Stimulated activated CD8-positive, alpha-beta memory T cell treated with anti-CD3 and anti-CD28 coated beads, Interleukin-4, amount 100 ng/mL, for 24 hours (primary cell): ENCODE measurements around the gene GDI1.

ENCODE experiments used
- DNase-seq: peaks from one replicate; pipeline ENCODE4 v3.0.0-alpha.2; 2020; ENCODE audit warnings: low read depth

Gene GDI1

DNA sequence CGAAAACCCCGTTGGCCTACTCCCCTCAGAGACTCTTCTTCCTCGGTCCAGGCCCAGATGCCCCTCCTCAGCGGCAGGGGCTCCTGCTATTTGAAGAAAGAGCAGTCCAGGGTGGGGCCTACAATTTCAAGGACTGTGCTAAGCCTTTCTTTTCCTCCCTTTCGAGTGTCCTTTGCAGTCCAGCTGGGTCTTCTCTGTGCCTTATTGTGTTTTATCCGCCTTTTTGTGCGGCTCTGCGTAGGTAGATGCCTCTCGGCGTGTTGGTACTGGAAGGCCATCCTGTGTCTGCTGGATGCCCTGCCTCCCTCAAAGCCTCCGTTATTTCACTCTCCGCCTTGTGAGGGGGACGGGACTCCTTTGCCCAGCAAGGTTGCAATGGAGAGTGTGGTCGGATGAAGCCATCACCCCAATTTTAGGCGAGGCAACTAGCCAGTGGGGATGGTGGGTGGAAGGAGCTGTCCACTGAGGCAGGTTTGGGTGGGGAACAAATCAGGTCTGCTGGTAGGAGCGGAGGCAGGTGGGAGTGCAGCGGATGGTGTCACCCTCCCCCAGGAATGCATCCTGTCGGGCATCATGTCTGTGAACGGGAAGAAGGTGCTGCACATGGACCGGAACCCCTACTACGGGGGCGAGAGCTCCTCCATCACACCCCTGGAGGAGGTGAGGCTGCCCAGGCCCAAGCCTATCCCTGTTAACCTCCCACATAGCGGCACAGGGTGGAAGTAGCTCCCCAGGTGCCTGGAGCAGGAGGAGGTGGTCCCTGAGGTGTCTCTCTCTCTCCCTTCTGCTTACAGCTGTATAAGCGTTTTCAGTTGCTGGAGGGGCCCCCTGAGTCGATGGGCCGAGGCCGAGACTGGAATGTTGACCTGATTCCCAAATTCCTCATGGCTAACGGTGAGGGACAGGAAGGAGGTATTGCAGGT is 1.3 kb downstream of the GDI1 start:
- no peak for DNase-seq

DNA sequence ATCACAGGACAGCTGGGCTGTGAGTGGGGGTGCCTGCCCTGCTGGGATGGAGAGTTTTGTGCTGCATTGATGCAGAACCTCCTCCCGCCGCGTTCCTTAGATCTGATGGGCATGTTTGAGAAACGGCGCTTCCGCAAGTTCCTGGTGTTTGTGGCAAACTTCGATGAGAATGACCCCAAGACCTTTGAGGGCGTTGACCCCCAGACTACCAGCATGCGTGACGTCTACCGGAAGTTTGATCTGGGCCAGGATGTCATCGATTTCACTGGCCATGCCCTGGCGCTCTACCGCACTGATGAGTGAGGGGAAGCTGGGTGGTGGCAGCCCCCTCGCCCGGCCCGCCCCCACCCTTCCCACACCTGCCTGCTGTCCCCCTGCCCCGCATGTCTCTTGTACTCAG is 2.9 kb downstream of the GDI1 start:
- DNase-seq = no peak

DNA sequence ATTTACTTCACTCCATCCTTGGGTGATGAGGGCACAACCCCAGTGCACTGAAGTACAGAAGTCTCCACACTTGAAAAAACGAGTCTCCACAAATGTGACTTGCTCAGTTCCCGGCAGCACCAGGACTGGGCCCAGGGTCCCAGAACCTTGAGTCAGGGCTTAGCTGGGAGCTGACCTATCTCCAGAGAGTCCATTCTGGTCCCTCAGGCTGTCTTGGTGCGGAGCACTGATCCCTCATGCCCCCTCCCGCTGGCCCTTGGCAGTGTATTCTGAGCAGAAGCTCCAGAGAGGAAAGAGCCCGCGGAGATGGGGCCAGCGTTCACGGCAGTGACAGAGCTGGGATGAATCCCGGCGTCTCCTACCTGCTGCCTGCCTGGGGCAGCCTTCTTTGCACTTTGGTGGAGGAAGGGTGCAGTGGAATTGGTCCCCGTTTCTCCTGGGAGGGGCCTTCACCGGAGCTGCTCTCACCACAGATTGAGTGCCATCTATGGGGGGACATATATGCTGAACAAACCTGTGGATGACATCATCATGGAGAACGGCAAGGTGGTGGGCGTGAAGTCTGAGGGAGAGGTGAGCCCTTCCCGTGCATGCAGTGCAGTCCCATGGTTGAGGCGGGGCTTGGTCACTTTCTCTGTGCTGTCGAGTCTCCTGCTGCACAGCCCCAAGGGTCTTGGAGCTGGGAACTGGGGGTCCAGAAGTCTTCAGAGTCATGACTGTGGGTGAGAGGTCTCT is 3.8 kb downstream of the GDI1 start:
- DNase-seq = no peak

DNA sequence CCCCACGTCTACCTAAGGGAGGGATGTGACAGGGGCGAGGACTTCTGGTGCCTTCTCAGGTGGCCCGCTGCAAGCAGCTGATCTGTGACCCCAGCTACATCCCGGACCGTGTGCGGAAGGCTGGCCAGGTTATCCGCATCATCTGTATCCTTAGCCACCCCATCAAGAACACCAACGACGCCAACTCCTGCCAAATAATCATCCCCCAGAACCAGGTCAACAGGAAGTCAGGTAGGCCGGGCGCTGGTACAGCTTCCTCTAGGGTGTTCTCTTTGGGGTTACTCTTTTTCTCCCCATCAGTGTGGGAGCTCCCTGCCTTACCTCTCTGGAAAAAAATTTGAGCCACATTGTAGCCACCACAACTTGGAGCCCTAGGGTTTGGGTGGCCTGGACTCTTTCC is 4.6 kb downstream of the GDI1 start:
- no peak for DNase-seq

DNA sequence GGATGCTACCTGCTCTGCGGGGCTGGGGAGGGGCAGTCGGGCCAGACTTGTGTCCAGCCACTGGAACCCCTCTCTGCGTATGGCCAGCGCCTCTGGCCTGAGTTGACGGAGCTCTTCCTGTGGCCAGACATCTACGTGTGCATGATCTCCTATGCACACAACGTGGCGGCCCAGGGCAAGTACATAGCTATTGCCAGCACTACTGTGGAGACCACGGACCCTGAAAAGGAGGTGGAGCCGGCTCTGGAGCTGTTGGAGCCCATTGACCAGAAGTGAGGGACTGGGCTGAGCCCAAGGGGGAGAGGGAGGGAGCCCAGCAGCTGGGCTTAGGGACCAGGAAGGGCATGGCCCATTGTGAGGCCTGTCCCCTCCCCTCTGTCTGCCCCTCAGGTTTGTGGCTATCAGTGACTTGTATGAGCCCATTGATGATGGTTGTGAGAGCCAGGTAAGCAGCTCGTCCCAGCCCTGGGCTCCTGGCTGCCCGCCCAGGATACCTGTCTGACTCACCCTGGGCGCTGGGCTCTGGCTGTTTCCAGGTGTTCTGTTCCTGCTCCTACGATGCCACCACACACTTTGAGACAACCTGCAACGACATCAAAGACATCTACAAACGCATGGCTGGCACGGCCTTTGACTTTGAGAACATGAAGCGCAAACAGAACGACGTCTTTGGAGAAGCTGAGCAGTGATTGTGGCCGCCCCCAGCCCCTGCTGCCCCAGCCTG is 5.2 kb downstream of the GDI1 start:
- no peak for DNase-seq

DNA sequence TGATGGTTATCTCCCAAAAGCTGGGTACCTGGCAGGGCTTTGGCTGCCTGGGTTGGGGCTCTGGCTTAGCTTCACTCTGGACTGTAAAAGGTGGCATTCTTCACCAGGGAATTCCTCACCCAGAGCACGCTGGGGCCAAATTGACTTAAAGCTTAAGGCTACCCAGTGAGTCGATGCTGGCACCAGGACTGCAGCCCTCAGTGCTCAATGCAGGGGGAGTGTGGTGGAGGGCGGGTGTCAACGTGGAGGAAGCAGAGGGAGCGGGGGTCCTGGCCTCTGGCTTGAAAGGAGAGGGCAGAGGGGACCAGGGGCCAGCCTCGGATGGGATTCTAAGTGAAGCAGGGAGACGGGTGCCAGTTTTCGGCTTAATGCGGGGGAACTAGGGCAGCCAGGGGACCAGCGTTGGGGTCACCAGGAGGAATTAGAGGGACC is 6.5 kb downstream of the GDI1 start:
- no peak for DNase-seq

DNA sequence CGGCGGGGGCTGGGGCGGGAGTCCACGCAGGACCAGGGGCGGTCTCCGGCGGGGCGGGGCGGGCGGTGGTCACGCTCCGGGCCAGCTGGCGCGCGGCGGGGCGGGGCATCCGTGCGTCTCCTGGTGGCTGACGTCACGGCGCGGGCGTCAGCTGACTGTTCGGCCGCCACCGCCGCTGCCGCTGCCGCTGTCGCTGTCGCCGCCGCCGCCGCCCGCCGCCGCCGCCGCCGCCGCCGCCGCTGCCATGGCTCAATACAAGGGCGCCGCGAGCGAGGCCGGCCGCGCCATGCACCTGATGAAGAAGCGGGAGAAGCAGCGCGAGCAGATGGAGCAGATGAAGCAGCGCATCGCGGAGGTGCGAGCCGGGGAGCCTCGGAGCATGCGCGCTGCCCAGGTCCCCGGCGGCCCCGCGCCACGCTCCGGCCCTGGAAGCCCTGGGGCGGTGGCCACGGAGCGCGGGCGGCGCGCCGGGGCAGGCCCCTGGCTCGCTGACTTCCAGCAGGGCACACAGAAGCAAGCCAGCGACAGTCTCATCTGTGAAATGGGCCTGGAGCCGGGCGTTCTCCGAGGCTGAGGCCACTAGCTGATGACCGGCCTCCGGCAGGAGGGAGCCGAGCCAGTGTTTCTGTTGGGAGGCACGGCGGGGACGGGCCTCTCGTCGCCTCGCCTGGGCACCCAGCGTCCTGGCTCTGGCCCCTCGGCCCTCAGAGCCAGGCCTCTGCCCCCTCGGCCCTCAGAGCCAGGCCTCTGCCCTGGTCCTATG is 7.2 kb downstream of the GDI1 start, which contains the start of gene FAM50A:
TSS of gene FAM50A (plus strand) at position 150 of the 763 bp plus-strand sequence. CDS start at position 245, 95 bp downstream.
- DNase-seq = peak; percentile 64

DNA sequence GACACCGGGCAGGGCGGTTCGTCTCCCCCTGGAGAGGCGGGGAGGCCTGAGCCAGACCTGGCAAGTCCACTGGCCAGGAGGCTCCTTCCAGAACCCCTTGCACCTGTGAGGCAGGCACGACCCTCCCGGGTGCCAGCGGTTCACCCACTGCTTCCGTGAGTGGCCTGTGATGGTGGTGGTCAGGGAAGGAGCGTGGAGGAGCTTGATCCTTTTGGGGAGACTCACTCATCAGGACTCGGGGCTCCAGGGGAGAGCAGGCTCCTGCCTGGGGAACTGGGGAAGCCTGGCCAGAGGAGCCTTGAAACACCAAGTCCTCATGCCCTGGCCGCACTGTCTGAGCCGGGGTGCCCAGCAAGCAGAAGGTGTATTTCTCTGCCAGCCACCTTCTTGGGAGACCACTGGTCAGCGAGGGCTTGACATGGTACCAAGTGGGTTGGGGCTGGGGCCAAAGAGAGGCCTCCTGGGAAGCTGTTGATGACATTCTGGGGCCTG is 7.8 kb downstream of the GDI1 start:
- no peak for DNase-seq

DNA sequence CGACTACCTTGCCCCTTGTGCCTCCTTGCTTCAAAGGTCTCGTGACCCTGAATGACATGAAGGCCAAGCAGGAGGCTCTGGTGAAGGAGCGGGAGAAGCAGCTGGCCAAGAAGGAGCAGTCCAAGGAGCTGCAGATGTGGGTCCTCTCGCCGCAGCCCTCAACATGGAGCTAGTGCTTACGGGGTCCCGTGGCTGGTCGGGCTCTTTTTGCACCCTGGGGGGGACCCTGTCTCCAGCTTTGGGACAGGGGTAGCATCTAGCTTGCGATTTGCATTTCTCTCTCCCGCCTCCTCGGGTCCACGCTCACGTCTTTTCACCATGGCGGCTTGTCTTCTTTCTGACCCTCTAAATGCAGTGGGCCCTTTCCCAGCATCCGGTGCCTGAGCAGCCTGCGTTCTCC is 8.8 kb downstream of the GDI1 start:
- DNase-seq = no peak

DNA sequence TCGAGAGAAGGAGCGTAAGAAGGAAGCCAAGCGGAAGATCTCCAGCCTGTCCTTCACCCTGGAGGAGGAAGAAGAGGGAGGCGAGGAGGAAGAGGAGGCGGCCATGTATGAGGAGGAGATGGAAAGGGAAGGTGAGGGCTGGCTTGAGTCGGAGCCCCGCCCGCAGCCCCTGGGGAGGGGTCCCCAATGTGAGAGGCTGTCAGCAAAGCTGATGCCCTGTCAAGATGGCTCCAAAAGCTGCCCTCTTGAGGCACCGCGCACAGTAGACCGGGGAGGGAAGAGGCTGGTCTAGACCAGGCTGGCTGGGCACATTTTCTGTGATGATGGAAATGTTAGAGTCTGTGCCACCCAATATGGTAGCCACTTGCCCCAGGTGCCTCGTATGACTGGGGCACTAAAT is 9.5 kb downstream of the GDI1 start:
- DNase-seq = no peak

DNA sequence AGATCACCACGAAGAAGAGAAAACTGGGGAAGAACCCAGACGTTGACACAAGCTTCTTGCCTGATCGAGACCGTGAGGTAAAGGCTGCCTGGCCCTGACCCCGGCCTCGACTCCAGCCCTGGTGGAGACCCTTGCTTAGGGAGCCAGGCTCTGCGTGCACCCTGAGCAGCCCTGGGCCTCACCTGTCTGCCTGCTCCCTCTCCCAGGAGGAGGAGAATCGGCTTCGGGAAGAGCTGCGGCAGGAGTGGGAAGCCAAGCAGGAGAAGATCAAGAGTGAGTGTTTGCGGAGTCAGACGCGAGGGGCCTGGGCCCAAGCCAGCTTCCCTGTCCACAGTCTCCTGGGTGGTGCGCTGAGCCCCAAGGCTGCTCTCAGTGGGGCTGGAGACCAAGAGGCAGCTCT is 11.5 kb downstream of the GDI1 start:
- no peak for DNase-seq

DNA sequence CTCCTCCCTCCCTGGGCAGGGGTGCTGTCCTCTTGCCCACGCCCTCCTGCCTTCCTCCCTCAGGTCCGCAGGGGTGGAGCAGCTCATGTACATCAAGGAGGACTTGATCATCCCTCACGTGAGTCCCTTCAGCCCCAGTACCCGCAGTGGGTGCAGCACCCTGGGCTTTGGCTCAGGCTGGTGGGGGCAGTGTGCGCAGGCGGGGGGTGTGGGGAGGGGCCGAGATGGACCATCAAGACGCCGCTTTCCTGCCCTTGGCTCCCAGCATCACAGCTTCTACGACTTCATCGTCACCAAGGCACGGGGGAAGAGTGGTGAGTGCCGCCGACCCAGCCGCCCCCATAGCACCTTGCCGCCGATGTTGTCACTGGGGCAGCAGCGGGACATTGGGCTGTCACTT is 12.7 kb downstream of the GDI1 start:
- no peak for DNase-seq

DNA sequence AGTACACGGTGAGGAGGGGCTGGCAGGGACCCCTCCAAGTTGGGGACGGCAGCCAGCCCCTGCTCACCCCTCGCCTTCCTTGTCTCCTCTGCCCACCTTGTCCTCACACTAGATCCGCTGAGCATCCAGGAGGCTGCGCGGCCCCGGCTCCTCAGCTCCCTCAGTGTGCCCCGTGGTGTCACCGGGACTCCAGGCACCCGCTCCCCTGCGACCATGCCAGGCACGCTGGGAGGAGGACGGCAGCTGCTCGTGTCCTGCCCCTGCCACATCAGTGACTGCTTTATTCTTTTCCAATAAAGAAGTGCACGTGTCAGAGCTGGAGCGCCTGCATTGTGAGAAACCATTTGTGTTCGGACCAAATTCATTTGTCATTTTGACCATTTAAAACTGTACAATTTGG is 13.4 kb downstream of the GDI1 start:
- no peak for DNase-seq

DNA sequence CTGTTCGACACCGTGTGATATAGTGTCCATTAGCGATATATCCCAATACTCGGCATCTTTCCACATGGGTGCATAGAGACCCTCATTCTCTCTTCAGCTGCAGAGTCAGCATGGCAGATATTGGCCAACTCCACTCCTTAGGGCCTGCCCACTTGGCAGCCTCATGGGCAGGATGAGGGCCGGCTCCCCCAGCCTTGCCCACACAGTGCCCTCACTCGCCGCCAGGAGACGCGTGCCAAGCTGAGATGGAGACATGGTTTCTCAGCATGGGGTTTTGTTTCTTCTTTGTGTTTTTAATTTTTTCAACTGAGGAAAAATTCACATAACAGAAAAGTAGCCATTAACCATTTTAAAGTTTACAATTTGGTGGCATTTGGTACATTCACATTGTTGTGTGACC is 15.9 kb downstream of the GDI1 start:
- no peak for DNase-seq

DNA sequence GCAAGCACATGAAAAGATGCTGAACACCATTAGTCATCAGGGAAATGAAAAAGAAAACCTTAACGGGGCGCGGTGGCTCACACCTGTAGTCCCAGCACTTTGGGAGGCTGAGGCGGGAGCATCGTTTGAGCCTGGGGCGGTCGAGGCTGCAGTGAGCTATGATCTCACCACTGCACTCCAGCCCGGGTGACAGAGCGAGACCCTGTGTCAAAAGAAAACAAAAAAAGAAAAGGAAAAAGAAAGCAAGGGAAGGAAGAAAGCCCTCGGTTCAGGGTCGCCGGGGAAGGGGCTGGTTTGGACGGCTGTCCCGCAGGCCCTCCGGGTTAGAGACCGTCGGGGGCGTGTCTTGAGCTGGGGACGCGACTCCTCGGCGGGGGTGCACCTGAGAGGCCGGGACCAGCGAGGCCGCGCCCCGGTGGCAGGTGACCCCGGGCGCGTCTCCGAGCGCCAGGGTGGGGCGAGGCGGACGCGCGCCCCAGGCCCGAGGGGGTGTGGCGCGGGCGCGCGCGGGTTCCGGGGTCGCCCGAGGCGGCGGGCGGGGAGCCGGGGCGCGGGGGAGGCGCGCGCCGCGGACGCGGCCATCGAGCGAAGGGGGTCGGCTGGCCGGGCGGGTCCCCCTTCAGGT is 20.6 kb downstream of the GDI1 start:
- DNase-seq = no peak

DNA sequence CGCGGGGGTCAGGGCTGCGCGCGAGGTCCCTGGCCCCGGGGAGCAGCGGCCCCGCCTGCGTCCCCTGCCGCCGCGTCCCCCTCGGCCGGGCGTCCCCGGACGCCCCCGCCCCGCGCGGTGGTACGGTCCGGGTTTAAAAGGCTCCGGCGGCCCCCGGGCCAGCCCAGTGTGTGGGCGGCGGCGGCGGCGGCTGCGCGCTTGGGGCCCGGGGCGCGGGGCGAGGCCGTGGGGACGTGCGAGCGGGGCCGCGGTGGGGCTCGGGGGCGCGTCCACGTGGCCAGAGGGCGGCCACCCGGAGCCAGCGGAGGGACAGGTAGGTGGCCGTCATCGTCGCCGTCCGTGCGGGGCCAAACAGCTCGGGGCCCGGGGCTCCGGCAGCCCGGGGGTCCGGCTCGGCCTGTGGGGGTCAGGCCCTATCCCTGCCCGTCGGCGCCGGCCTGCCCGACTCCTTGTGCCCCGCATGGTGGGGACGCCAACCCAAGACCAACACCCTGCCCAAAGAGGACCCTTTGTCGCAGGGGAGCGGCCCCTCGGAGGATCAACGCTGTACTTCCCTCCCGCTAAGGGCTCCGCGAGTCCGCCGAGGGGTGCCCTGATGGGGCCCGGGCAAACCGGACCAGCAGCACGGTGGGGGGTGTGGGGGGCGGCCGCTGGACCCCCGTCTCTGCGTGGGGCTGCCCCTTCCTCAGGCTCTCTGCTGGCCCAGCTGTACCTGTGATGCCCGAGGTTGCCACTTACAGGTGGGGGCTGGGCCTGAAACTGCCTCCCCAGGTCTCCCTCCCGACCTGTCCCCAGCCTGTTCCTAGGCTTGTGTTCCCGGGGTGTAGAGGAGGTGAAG is 21.4 kb downstream of the GDI1 start, which contains the start of gene PLXNA3:
TSS of gene PLXNA3 (plus strand) at position 166 of the 838 bp plus-strand sequence. CDS start 1,903 bp downstream, outside the sequence.
- peak; percentile 50 for DNase-seq

DNA sequence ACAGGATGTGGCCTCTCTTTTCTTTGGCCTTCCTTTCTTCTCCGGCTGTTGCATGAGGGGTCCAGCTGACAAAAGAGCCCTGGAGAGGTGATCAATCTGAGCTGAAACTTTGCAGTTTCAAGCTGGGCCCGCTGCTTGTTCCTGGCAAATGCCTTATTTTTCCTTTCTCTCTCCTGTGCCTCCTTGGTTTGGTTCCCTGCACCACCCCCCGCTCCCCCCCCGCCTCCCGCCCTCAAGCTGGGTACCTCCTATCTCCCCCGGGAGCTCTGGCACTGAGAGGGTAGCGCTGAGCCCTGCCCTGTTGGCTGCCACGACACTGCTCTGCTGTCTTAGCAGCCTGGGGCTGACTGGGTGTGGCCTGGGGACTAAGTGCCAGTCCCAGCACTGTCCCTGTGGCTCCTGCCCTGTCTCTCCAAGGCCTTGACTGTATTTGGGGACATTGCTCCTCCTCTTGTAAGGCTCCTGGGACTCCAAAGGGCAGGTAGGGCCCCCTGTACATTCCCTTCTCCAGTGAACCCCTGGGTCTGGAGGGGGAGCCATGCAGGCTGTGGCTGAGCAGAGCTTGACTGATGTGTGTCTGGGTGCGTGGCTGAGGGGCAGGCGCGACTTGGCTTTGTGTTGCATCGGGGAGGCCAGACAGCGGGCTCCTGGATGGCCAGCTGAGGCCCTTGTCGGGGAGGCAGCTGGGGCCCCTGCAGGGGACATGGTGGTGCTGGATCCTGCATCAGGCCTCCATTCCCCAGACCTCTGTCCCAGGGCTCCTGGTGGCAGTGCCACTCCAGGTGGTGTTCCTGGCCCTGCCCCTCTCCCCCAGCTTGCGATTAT is 22.2 kb downstream of the GDI1 start:
- no peak for DNase-seq

DNA sequence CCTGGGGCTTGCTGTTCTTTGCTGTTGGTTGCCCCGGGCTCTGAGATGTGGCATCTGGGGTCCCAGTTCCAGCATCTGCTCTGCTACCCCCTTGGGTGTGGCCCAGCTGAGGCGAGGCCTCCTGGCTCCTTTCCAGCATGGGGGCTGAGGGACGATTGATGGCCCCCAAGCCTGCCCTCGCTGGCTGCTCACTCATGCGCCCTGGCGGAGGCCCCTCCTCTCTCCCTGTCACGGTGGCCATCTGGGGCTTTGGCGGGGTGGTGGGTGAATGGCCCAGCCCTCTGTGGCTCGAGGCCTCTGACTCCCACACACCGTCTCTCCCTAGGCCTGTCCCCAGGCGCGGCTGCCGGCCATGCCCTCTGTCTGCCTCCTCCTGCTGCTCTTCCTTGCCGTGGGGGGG is 22.9 kb downstream of the GDI1 start:
- DNase-seq = no peak

DNA sequence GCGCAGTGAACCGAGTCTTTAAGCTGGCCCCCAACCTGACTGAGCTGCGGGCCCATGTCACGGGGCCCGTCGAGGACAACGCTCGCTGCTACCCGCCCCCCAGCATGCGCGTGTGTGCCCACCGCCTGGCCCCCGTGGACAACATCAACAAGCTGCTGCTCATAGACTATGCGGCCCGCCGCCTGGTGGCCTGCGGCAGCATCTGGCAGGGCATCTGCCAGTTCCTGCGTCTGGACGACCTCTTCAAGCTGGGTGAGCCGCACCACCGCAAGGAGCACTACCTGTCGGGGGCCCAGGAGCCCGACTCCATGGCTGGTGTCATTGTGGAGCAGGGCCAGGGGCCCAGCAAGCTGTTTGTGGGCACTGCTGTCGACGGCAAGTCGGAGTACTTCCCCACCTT is 23.4 kb downstream of the GDI1 start:
- DNase-seq = no peak
